Measurements from ENCODE around the gene NOMO2.
"Not testable (repeated sequence)": the region's sequence is repeated elsewhere in the genome, so short reads cannot be mapped to it uniquely, and the experiment has no call there.

GRCh38 chr16:18436025-18436424 lies 125.9 kb downstream of the NOMO2 start:
- not testable (repeated sequence) for TF ChIP-seq CTCF, POLR2A, EP300 (IDR thresholded peaks at IDR 0.05)
